NCI-H1694 (cell line): ENCODE data around the gene PRR35.

Source experiments
- DNase-seq: peaks from one replicate; lab custom pipeline; 2025; lab: John Stamatoyannopoulos, UW

PRR35 gene

DNA sequence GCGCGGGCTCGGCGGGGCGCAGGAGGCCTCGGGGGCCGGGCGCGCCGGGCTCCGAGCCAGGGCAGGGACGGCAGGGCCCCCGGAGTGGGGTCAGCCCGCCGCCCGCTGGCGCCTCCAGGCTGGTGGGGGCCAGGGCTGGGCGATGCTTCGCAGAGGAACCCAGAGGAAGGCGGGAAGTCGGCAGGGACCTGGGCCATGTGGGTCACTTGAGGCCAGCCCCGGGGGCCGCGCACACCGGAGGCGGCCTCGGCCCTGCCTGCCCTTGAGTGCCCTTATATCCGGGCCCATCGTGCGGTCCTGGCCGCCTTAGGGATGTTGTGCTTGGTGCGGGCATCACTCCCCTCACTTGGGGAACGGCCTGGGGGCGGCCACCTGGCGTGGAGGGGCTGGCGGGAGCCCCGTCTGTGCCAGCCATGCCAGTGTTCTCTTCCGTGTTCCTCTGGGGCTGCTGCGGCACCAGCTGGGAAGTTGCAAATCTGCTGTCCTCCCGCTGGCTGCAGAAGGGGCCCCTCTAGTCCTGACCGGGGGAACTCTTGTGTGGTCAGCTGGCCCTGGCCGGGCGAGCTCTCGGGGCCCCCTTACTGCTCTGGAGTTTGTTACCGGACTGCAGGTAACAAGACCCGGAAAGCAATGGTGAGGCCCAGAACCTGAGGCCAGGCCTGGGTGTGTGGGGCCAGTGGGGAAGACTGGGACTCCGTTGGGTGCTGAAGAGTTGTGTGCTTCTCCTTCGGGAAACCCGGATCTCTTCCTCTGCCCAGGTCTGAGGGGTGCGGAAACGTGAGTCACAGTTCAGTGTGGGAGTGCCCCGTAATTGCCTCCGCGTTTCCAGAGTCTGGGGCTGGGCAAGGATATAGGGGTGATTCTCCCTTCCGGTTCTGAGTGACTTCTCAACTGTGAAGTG is 31.8 kb upstream of the PRR35 start:
- DNase-seq: no peak

DNA sequence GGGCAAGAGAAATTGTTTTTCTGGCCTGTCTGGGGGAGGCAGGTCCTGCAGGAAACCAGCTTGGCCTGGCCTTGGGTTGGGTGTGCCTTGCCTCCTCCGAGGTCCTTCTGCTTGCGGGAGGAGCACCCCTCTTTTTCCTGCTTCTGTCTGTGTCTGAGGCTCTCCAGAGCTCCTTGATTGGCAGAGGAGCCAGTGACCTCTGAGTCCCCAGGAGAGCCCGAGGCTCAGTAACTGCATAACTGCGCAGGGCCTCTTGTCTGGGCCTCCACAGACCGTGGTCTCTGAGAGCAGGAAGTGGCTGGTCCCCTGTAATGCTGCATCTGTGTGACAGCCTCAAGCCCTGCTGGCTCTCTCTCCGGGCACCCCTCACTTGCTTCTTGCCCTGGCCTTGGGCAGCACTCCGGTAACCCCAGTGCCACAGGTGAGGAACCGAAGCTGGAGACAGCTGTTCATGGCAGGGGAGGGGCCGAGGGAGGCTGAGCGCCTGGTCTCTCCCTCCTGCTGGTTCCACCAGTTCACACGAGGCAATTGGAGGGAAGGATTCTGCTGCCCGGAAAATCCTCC is 31.1 kb upstream of the PRR35 start:
- DNase-seq: no peak

- no peak for DNase-seq
These were observed 29.9 kb upstream of the PRR35 start for GRCh38 chr16:530111-530817.

DNA sequence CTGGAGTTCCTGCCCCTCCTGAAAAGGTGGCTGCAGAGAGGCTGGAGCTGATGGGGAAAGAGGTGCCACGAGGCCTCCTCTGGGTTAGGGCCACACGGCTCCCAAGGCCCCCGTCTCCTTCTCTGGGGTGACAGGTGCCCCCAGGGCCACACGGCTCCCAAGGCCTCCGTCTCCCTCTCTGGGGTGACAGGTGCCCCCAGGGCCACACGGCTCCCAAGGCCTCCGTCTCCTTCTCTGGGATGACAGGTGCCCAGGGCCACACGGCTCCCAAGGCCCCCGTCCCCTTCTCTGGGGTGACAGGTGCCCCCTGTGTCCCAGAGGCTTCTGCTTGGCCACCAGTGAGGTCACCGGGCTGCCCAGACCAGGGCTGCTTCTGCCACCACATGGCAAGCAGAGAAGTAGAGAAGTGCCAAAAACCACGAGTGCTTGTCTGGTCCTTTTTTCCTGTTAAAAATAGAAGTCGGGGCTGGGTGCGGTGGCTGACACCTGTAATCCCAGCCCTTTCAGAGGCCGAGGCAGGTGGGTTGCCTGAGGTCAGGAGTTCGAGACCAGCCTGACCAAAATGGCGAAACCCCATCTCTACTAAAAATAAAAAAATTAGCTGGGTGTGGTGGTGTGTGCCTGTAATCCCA is 28.6 kb upstream of the PRR35 start:
- no peak for DNase-seq

DNA sequence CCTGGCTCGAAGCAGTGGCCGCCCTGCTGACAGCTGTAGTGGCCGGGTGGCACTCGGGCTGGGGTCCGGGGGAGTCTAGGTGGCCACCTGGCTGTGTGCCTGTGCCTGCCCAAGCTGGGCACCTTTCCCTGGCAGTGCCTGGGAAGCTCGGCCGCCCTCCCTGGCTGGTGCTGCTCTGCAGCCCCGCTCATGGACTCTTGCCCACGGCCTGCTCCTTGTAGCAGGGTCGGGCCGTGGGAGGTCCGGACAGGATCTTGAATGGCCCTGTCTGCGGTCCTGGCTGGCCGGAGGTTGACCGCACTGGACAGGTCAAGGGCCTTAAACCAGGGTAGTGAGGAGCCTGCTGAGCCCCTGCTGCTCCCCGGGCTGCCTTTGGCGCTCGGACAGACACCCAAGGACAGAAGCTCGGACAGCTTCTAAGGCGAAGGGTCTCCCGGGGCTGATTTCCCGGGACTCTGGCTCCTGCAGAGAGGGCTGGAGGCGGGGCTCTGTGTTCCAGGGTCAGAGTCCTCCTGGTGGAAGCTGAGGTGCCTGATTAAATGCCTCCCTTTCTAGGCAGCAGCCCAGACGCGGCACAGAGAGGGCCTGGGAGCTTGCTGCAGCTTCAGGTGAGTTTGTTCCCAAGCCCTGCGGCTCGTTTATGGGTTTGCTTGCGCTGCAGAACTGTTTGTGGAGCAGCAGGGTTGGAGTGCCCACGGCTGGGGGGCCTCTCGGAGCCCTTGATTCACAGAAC is 26.6 kb upstream of the PRR35 start:
- DNase-seq: no peak

GRCh38 chr16:534135-534534 is 26.1 kb upstream of the PRR35 start:
- no peak for DNase-seq

- DNase-seq: no peak
These were observed 25.2 kb upstream of the PRR35 start for GRCh38 chr16:534856-535445.

DNA sequence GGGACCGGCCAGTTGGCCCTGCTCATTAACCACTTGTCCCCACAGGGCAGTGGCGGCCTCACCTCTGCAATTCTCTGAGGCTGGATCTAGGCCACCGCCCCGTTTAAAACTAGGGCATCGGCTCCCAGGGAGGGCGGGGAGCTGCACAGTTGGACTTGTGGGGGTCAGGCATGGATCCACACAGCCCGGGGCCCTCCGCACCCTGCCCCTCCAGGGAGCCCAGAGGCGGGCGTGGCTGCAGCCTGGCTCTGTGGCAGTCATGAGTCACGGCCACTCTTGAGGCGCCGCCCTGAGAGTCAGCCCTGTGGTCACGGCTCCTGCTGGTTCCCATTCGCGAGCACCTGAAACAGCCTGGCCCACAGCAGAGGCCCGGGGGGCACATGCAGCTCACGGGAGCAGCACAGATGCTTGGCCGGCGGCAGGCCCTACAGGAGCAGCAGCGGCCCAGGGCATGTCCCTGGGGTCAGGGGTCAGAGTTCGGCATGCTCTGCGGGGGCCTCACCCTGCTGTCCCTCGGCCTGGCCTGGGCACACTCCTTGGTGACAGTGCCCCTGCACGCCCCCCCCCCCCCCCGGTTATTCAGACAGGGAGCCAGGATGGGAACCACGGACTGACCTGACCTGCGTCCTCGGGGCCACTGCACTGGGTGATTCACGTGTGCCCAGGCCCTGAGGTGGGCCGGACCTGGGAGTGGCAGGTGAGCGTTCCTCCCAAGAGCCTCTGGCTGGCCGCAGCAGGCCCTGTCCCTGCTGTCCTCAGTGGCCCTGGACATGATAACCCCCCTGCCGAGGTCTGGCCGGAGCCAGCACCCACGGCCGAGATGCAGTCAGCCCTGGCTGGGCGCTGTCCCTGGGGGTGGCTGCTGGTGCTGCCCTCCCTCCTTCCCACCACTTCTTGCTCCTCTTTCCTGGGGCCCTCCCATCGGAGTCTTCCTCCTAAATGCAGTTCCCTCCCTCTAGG is 24.5 kb upstream of the PRR35 start:
- no peak for DNase-seq

GRCh38 chr16:536746-537145 is 23.4 kb upstream of the PRR35 start:
- DNase-seq: no peak

- DNase-seq: no peak
These were observed 22.5 kb upstream of the PRR35 start for GRCh38 chr16:537415-538335.

DNA sequence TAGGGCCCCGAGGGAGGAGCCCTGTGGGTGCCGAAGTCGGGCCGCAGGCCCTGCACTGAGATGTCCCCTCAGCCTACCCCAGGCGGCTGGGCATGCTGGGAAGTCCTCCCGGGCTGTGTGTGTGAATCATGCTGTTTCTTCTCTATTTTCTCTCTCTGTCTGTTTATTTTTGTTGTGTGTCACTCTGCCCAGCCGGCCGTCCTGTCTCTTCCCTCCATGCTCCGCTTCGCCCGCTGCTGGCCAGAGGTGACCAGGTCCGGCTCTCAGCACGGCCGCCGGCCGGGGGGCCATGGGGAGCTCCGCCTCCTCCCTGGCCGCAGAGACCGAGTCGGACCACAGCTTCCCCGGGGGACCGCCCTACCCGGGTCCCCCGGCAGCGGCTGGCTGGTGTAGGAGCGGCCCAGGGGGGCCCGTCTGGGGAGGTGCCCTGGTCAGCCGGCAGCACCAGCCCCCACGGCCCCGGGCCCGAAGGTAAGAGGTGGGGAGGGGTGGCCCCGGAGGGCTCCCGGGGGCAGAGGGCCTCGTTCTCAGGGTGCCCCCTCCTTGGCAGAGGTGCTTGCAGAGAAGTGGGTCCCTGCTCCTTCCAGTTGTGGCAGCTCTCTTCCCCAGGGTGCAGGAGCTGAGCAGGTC is 20.2 kb upstream of the PRR35 start:
- DNase-seq: no peak

DNA sequence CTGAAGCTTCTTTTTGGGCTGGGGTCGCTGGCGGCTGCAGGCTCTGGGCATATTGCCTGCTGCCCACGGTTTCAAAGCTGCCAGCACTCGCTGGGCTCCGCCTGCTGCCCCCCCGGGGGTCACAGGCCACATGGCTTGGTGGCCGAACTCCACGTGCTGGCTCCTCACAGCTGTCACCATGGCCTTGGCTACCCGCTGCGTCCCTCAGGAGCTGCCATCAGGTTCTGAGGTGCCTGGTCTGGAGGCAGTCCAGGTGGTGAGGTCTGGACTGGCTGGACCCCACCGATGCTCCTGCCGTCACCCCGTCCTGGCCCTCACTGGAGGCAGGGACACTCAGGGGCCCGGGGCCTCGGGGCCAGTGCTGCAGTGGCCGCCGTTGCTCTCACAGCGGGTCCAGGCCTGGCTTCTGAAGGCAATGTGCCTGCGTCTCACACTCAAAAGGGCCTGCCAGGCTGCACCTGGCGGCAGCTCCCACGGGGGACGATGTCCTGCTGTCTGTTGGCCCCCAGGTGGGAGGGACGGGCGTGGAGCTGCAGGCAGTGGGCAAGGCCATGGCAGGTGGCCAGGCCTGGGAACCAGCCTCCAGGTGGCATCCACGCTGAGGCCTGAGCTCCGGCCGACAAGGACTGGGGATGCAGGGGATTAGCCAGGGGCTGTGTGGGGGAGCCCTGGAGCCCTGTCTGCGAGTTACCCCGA is 19.4 kb upstream of the PRR35 start:
- no peak for DNase-seq

GRCh38 chr16:543301-544164 is 16.7 kb upstream of the PRR35 start:
- no peak for DNase-seq

- DNase-seq: no peak
These were observed 15.7 kb upstream of the PRR35 start for GRCh38 chr16:544517-544916.

DNA sequence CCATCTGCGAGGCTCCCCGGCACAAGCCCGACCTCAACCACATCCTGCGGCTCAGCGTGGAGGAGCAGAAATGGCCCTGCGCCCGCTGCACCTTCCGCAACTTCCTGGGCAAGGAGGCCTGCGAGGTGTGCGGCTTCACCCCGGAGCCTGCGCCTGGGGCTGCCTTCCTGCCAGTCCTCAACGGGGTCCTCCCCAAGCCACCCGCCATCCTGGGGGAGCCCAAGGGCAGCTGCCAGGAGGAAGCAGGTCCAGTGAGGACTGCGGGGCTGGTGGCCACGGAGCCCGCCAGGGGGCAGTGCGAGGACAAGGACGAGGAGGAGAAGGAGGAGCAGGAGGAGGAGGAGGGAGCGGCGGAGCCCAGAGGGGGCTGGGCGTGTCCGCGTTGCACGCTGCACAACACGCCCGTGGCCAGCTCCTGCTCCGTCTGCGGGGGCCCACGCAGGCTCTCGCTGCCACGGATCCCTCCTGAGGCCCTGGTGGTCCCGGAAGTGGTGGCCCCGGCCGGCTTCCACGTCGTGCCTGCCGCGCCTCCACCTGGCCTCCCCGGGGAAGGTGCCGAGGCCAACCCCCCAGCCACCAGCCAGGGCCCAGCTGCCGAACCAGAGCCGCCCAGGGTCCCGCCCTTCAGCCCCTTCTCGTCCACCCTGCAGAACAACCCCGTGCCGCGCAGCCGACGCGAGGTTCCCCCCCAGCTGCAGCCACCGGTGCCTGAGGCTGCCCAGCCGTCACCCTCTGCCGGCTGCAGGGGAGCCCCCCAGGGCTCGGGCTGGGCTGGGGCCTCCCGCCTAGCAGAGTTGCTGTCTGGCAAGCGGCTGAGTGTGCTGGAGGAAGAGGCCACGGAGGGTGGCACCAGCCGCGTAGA is 13.1 kb upstream of the PRR35 start:
- DNase-seq: peak; percentile 38

DNA sequence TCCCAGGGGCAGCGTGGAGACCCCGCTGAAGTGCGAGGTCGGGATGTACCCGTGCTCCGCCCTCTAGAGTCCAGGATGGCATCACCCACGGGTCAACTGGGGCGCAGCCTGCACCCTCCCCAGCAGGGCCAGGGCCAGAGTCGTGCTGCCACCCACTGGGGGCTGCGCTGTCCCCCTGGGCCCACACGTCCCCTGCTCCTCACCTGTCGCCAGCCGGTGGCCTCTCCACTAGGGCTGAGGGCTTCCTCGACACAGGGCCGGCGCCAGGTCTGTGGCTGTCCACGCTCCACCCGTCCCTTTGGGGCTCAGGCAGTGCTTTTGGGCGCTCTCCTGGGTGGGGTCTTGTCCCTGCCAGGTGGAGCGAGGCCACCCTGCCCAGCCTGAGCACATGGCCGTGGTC is 11.6 kb upstream of the PRR35 start:
- DNase-seq: no peak
